OCI-LY7 (cell line): ENCODE results near the gene FASLG. TPM values are rescaled to one million over a fixed set of nuclear protein-coding genes. Genes with fewer than 3 reads are reported as not detected.

Experiments
- BruUV-seq: library from RNA; stranded (reverse); fragments of 400-500 nt; replicated peaks from 2 replicates; lab custom pipeline; 2021; lab: Mats Ljungman, UMichigan
- CTCF ChIA-PET: fragments of 300-600 bp; sonication (Branson Sonifier 250); formaldehyde crosslinking; loops from one replicate; lab custom pipeline; 2022; ENCODE audit warnings: antibody characterized with exemption; ENCODE audit not compliant: unreplicated experiment; lab: Charles Lee
- POLR2A ChIA-PET: fragments of 300-600 bp; sonication (Branson Sonifier 250); formaldehyde crosslinking; loops from one replicate; lab custom pipeline; 2022; ENCODE audit warnings: antibody characterized with exemption; lab: Charles Lee
- DNase-seq: peaks from one replicate; pipeline ENCODE4 v3.0.0-alpha.2; 2015; ENCODE audit warnings: low spot score
- H2AFZ ChIP-seq: fragments of 200-600 bp; sonication (generic), shearing (Covaris generic); 2 replicates; pipeline ENCODE4 v1.6.1; 2014; ENCODE audit warnings: mild to moderate bottlenecking, antibody characterized with exemption, low read length, moderate library complexity
- H3K27ac ChIP-seq: fragments of 200-600 bp; sonication (generic); 2 replicates; pipeline ENCODE4 v1.5.1; 2014; ENCODE audit warnings: mixed run types, low read depth, mild to moderate bottlenecking, moderate library complexity, low read length, inconsistent platforms; ENCODE audit not compliant: poor library complexity, severe bottlenecking
- H3K36me3 ChIP-seq: fragments of 200-600 bp; sonication (generic); 2 replicates; pipeline ENCODE4 v1.6.1; 2014; ENCODE audit warnings: mild to moderate bottlenecking, antibody characterized with exemption, low read length, moderate library complexity, mixed read lengths; ENCODE audit not compliant: insufficient read depth
- H3K4me1 ChIP-seq: fragments of 200-600 bp; sonication (generic); 2 replicates; pipeline ENCODE4 v1.5.1; 2014; ENCODE audit warnings: mild to moderate bottlenecking, low read length; ENCODE audit not compliant: insufficient read depth, poor library complexity, severe bottlenecking
- H3K4me2 ChIP-seq: fragments of 200-600 bp; sonication (generic); 2 replicates; pipeline ENCODE4 v1.6.1; 2014; ENCODE audit warnings: mild to moderate bottlenecking, low read length
- H3K4me3 ChIP-seq: fragments of 200-600 bp; sonication (generic); 2 replicates; pipeline ENCODE4 v1.5.1; 2014; ENCODE audit warnings: mild to moderate bottlenecking, low read depth, low read length; ENCODE audit not compliant: poor library complexity, severe bottlenecking
- H3K79me2 ChIP-seq: fragments of 200-600 bp; sonication (generic); 2 replicates; pipeline ENCODE4 v1.6.1; 2016; ENCODE audit warnings: low read depth, mild to moderate bottlenecking, low read length, moderate library complexity, mixed read lengths; ENCODE audit not compliant: insufficient read depth
- H3K9me2 ChIP-seq: fragments of 200-600 bp; sonication (generic); 2 replicates; pipeline ENCODE4 v1.6.1; 2016; ENCODE audit warnings: mild to moderate bottlenecking, low read length, mixed read lengths; ENCODE audit not compliant: insufficient read depth
- H3K9me3 ChIP-seq: fragments of 200-600 bp; sonication (generic); 2 replicates; pipeline ENCODE4 v1.6.1; 2014; ENCODE audit warnings: mild to moderate bottlenecking, mixed run types, low read length, mixed read lengths
- H4K20me1 ChIP-seq: fragments of 200-600 bp; sonication (generic); 2 replicates; pipeline ENCODE4 v1.6.1; 2014; ENCODE audit warnings: mild to moderate bottlenecking, antibody characterized with exemption, low read length, moderate library complexity, mixed read lengths; ENCODE audit not compliant: insufficient read depth
- CTCF ChIP-seq: fragments of 200-600 bp; sonication (generic); conservative IDR thresholded peaks from 2 replicates; pipeline ENCODE4 v1.5.1; 2014; ENCODE audit warnings: mild to moderate bottlenecking, antibody characterized with exemption, low read length, moderate library complexity, mixed read lengths
- EZH2phosphoT487 ChIP-seq: fragments of 200-600 bp; sonication (generic); IDR thresholded peaks from 2 replicates; pipeline ENCODE4 v1.6.1; 2018; ENCODE audit warnings: low read depth, borderline replicate concordance, mild to moderate bottlenecking, mixed run types, antibody characterized with exemption, low read length, moderate library complexity, mixed read lengths
- intact Hi-C: fragments of 100-400 bp; cut with micrococcal nuclease; formaldehyde crosslinking; loops from one replicate; pipeline ENCODE4 v1.10.0; 2022; ENCODE audit not compliant: unreplicated experiment
- total RNA-seq, 2 experiments: library from RNA; depleted of rRNA in 1 of 2; stranded (reverse); fragments of >200 nt in 1 of 2; shearing (Covaris generic) in 1 of 2; gene quantifications; 2 replicates each; pipeline ENCODE4 v1.2.3, GENCODE V29; 2014 to 2022

Gene FASLG
- total RNA-seq, 2 experiments from 2014 or later = not detected

- no TSS peak for BruUV-seq
- Histone ChIP-seq H2AFZ (no peak overlapping the region), H3K9me2 (no peaks in the 10 kb centered on the region), H3K9me3 (no peaks in the 10 kb centered on the region), H3K4me3 (no peak overlapping the region), H3K4me2 (no peak overlapping the region), H3K36me3 (no peaks in the 10 kb centered on the region), H3K79me2 (no peaks in the 10 kb centered on the region), H3K27ac (no peak overlapping the region), H3K4me1 (no peaks in the 10 kb centered on the region), H4K20me1 (no peaks in the 10 kb centered on the region)
- POLR2A ChIA-PET = no interaction called here
- no peak for TF ChIP-seq CTCF
- TF ChIP-seq EZH2phosphoT487 = no peak
- no peak for DNase-seq
- intact Hi-C loops = no loop called here
- CTCF ChIA-PET = no interaction called here
Observed at GRCh38 chr1:172699695-172700227, 40.9 kb downstream of the FASLG start.

GRCh38 chr1:172700556-172700955 lies 41.7 kb downstream of the FASLG start:
- no TSS peak for BruUV-seq
- Histone ChIP-seq H3K79me2 (no peaks in the 10 kb centered on the region), H3K4me3 (no peak overlapping the region), H3K9me2 (no peaks in the 10 kb centered on the region), H3K36me3 (no peaks in the 10 kb centered on the region), H3K9me3 (no peaks in the 10 kb centered on the region), H4K20me1 (no peaks in the 10 kb centered on the region), H3K4me1 (no peaks in the 10 kb centered on the region), H3K4me2 (no peak overlapping the region), H2AFZ (no peak overlapping the region), H3K27ac (no peak overlapping the region)
- TF ChIP-seq CTCF (no peak), EZH2phosphoT487 (no peak)
- intact Hi-C loops = no loop called here
- CTCF ChIA-PET = no interaction called here
- POLR2A ChIA-PET = no interaction called here
- no peak for DNase-seq

GRCh38 chr1:172704001-172704400 lies 45.1 kb downstream of the FASLG start:
- Histone ChIP-seq H2AFZ (no peak overlapping the region), H3K4me1 (no peaks in the 10 kb centered on the region), H3K36me3 (no peaks in the 10 kb centered on the region), H3K79me2 (no peaks in the 10 kb centered on the region), H3K4me2 (no peak overlapping the region), H3K9me3 (no peaks in the 10 kb centered on the region), H4K20me1 (no peaks in the 10 kb centered on the region), H3K27ac (no peak overlapping the region), H3K9me2 (no peaks in the 10 kb centered on the region), H3K4me3 (no peak overlapping the region)
- intact Hi-C loops = no loop called here
- no TSS peak for BruUV-seq
- no peak for DNase-seq
- ChIA-PET POLR2A (interaction anchor here (0.7 kb wide), 1 partner anchor 115 kb away, joined by 4 read pairs; no protein-coding TSS in a partner anchor), CTCF (no interaction called here)
- TF ChIP-seq EZH2phosphoT487 = no peak
- TF ChIP-seq CTCF = no peak
